ENCODE results near the gene PRRX2. TPM values are rescaled to one million over a fixed set of nuclear protein-coding genes. Genes with fewer than 3 reads are reported as not detected.

PRRX2 gene
- total and polyA plus RNA-seq, 9 of the 15 experiments (the other 6 are each of a cell fraction or from before 2014, with no cell fraction given): 0.21 TPM; not detected in 8

GRCh38 chr9:129720865-129721545 is 55.6 kb downstream of the PRRX2 start (continued):
- TF ChIP-seq MGA (IDR thresholded peaks at IDR 0.05) (no peak), NFIX (CRISPR knock-in tag; IDR thresholded peaks at IDR 0.05; ENCODE audit: low read depth) (no peak), SRSF9 (IDR thresholded peaks at IDR 0.05; ENCODE audit: borderline replicate concordance, low read depth, low read length) (no peak), ZFPM2 (CRISPR knock-in tag; IDR thresholded peaks at IDR 0.05) (no peak), ZNF592 (IDR thresholded peaks at IDR 0.05) (no peak), TFAP4 (CRISPR knock-in tag; IDR thresholded peaks at IDR 0.05; ENCODE audit: borderline replicate concordance) (0 out of 2 replicates have a peak, but pooled peaks have one; percentile 39), THRA (IDR thresholded peaks at IDR 0.05) (no peak), SMC3 (conservative IDR thresholded peaks at IDR 0.05; ENCODE audit: insufficient read depth, low read depth, low read length) (peak; percentile 58)

Measured in K562 (cell line).